Fibroblast of lung (primary cell): ENCODE measurements around the gene AREL1. TPM values are rescaled to one million over a fixed set of nuclear protein-coding genes. Genes with fewer than 3 reads are reported as not detected.

Experiments
- DNase-seq, 2 donors: peaks; one replicate each; pipeline versions ENCODE4 v3.0.0 to v3.0.0-alpha.2; 2010; ENCODE audit warnings: low read depth in 2 of 2
- H2AFZ ChIP-seq: 2 replicates; pipeline ENCODE4 v1.5.1; 2012; ENCODE audit warnings: low read length, control low read depth, inconsistent platforms
- H3K27ac ChIP-seq: 2 replicates; pipeline ENCODE4 v1.5.1; 2011; ENCODE audit warnings: low read length, control low read depth; ENCODE audit not compliant: insufficient read depth
- H3K27me3 ChIP-seq: 2 replicates; pipeline ENCODE4 v1.5.1; 2011; ENCODE audit warnings: mild to moderate bottlenecking, low read length; ENCODE audit not compliant: control insufficient read depth, insufficient read depth
- H3K36me3 ChIP-seq: 2 replicates; pipeline ENCODE4 v1.5.1; 2011; ENCODE audit warnings: low read length; ENCODE audit not compliant: control insufficient read depth, insufficient read depth
- H3K4me1 ChIP-seq: 2 replicates; pipeline ENCODE4 v1.5.1; 2011; ENCODE audit warnings: low read length; ENCODE audit not compliant: control insufficient read depth, insufficient read depth; ENCODE audit errors: extremely low read depth
- H3K4me2 ChIP-seq: 2 replicates; pipeline ENCODE4 v1.5.1; 2011; ENCODE audit warnings: low read length, control low read depth; ENCODE audit not compliant: insufficient read depth; ENCODE audit errors: extremely low read depth
- H3K4me3 ChIP-seq, 4 experiments: fragments of 200-600 bp in 1 of 4; sonication (generic) in 1 of 4; replicated peaks in 1 of 4; 2 replicates each; pipeline ENCODE4 v1.5.1; 2011 to 2016; ENCODE audit warnings: low read length in 4 of 4, low read depth in 3 of 4, mild to moderate bottlenecking in 3 of 4, control low read depth in 2 of 4, inconsistent platforms in 1 of 4, mixed read lengths in 1 of 4; ENCODE audit not compliant: insufficient read depth in 1 of 4; ENCODE audit errors: control extremely low read depth in 1 of 4
- H3K79me2 ChIP-seq: 2 replicates; pipeline ENCODE4 v1.5.1; 2012; ENCODE audit warnings: mild to moderate bottlenecking, low read length, inconsistent platforms; ENCODE audit not compliant: control insufficient read depth, insufficient read depth
- H3K9ac ChIP-seq: 2 replicates; pipeline ENCODE4 v1.5.1; 2011; ENCODE audit warnings: mild to moderate bottlenecking, low read length, control low read depth; ENCODE audit not compliant: insufficient read depth
- H3K9me3 ChIP-seq: 2 replicates; pipeline ENCODE4 v1.5.1; 2012; ENCODE audit warnings: low read depth, low read length; ENCODE audit not compliant: control insufficient read depth, insufficient read depth
- H4K20me1 ChIP-seq: 2 replicates; pipeline ENCODE4 v1.5.1; 2011; ENCODE audit warnings: low read length; ENCODE audit not compliant: control insufficient read depth, insufficient read depth; ENCODE audit errors: extremely low read depth
- EZH2 ChIP-seq: IDR thresholded peaks from 2 replicates; pipeline ENCODE4 v1.5.1; 2012; ENCODE audit warnings: low read length, control low read depth, mild to moderate bottlenecking; ENCODE audit errors: missing control alignments
- polyA plus RNA-seq, 2 donors: library from polyadenylated mRNA; depleted of rRNA in 1 of 2; stranded (reverse) in 1 of 2; unstranded in 1 of 2; fragments of >200 nt; gene quantifications; 2 replicates each; pipeline ENCODE4 v1.2.1, GENCODE V29; 2011 to 2012; ENCODE audit warnings: missing spikeins in 1 of 2
- total RNA-seq: library from RNA; depleted of rRNA; stranded (reverse); fragments of >200 nt; gene quantifications from 2 replicates; pipeline ENCODE4 v1.2.1, GENCODE V29; 2014
- TF ChIP-seq, protein P1 (sequence below), 2 donors: IDR thresholded peaks in 1 of 2; conservative IDR thresholded peaks in 1 of 2; 1 replicate in 1 of 2; 2 replicates in 1 of 2; pipeline ENCODE4 v1.5.1; 2011 to 2012; ENCODE audit warnings: low read length in 2 of 2, control low read depth in 1 of 2, inconsistent platforms in 1 of 2, low read depth in 1 of 2, mild to moderate bottlenecking in 1 of 2

The AREL1 gene
- total and polyA plus RNA-seq, 2 donors (not counting 1 experiment from before 2014, with no cell fraction given): 28.2 to 36.5 TPM

DNA sequence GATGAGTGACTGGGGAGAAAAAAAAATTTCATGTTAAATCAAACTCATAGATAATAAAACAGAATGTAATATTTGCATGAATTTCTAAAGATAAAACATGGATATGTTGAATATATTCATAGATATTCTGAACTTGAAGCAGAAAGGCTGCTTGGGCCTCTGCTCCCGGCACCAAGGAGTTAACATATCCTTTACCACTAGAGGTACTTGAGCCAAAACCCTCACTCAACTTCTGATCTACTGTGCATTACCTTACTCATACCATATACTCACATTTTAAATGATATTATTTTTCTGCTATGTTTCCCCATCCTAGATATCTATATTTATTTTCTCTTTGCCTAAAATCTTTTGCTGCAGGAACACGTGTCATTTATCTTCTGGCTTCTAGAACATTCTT lies 14.9 kb downstream of the AREL1 start:
- DNase-seq: peak in 1 of 2 donors; percentile 7
- Histone ChIP-seq H3K4me2 (no peak overlapping the region), H3K9me3 (no peaks in the 10 kb centered on the region), H2AFZ (no peak overlapping the region), H3K9ac (no peak overlapping the region), H3K27ac (peak overlapping the region; percentile 6), H3K79me2 (peaks cover 54% of the 10 kb centered on the region), H3K36me3 (peaks cover 3% of the 10 kb centered on the region), H4K20me1 (no peaks in the 10 kb centered on the region), H3K27me3 (no peaks in the 10 kb centered on the region), H3K4me3 (no peak overlapping the region), H3K4me1 (peaks cover 14% of the 10 kb centered on the region)
- no peak for TF ChIP-seq EZH2
- TF ChIP-seq, protein P1, sequence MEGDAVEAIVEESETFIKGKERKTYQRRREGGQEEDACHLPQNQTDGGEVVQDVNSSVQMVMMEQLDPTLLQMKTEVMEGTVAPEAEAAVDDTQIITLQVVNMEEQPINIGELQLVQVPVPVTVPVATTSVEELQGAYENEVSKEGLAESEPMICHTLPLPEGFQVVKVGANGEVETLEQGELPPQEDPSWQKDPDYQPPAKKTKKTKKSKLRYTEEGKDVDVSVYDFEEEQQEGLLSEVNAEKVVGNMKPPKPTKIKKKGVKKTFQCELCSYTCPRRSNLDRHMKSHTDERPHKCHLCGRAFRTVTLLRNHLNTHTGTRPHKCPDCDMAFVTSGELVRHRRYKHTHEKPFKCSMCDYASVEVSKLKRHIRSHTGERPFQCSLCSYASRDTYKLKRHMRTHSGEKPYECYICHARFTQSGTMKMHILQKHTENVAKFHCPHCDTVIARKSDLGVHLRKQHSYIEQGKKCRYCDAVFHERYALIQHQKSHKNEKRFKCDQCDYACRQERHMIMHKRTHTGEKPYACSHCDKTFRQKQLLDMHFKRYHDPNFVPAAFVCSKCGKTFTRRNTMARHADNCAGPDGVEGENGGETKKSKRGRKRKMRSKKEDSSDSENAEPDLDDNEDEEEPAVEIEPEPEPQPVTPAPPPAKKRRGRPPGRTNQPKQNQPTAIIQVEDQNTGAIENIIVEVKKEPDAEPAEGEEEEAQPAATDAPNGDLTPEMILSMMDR (conservative IDR thresholded peaks at IDR 0.05 in 1 of 2, IDR thresholded peaks at IDR 0.05 in 1 of 2; ENCODE audit: low read depth in 1 of 2, low read length in 2 of 2): no peak

DNA sequence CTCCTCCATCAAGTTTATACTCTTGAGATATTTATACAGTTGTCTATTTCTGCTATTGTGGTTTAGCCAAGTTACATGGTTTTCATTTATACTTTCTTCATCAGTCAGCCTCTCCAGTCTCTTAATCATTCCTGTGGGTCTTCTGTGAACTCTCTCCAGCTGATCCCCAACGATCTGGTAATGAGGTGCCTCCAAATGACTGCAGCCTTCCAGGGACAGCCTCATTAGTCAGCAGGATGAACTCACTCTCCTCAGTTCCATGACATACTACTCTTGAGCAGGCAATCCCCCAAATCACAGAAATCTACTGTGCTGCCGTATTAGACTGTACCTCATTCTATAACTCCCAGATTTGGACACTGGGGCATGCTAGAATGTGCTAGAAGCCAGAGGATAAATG lies 15.3 kb downstream of the AREL1 start:
- no peak overlapping the region for H3K4me3 ChIP-seq
- H3K27ac ChIP-seq: peak overlapping the region; percentile 6
- peaks cover 55% of the 10 kb centered on the region for H3K79me2 ChIP-seq
- no peaks in the 10 kb centered on the region for H3K27me3 ChIP-seq
- H3K36me3 ChIP-seq: peaks cover 3% of the 10 kb centered on the region
- DNase-seq: peak; percentile 80 to 94
- no peaks in the 10 kb centered on the region for H4K20me1 ChIP-seq
- H3K9ac ChIP-seq: no peak overlapping the region
- peaks cover 14% of the 10 kb centered on the region for H3K4me1 ChIP-seq
- no peak for TF ChIP-seq EZH2
- TF ChIP-seq, protein P1 (conservative IDR thresholded peaks at IDR 0.05 in 1 of 2, IDR thresholded peaks at IDR 0.05 in 1 of 2; ENCODE audit: low read depth in 1 of 2, low read length in 2 of 2): no peak
- no peak overlapping the region for H2AFZ ChIP-seq
- peak overlapping the region; percentile 36 for H3K4me2 ChIP-seq
- no peaks in the 10 kb centered on the region for H3K9me3 ChIP-seq

DNA sequence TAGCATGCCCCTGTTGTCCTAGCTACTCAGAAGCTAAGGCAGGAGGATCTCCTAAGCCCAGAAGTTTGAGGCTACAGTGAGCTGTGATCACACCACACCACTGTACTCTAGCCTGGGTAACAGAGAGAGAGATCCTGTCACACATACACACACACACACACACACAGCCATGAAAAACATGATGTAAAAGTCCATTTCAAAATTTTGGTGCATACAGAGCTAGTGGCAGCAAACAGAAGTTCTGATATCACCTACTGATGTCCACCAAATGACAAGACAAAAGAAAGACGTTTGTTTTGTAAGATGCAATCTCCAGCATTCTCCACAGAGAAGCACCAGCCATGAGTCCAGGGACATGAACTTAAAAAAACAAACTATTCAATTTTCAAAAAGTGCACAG lies 15.9 kb downstream of the AREL1 start:
- H3K27ac ChIP-seq: peak overlapping the region; percentile 2
- H3K4me3 ChIP-seq: no peak overlapping the region
- H2AFZ ChIP-seq: no peak overlapping the region
- TF ChIP-seq, protein P1 (conservative IDR thresholded peaks at IDR 0.05 in 1 of 2, IDR thresholded peaks at IDR 0.05 in 1 of 2; ENCODE audit: low read depth in 1 of 2, low read length in 2 of 2): no peak
- no peak for TF ChIP-seq EZH2
- peaks cover 52% of the 10 kb centered on the region for H3K79me2 ChIP-seq
- DNase-seq: peak; percentile 6 to 17
- no peak overlapping the region for H3K9ac ChIP-seq
- H3K36me3 ChIP-seq: peaks cover 3% of the 10 kb centered on the region
- no peaks in the 10 kb centered on the region for H4K20me1 ChIP-seq
- no peaks in the 10 kb centered on the region for H3K9me3 ChIP-seq
- H3K27me3 ChIP-seq: no peaks in the 10 kb centered on the region
- H3K4me1 ChIP-seq: peaks cover 14% of the 10 kb centered on the region
- peak overlapping the region; percentile 36 for H3K4me2 ChIP-seq
